Loucy (cell line): Measurements from ENCODE around the gene ZMYND15.

Source experiments
- CTCF ChIP-seq: fragments of 200-600 bp; sonication (generic); conservative IDR thresholded peaks from 2 replicates; pipeline ENCODE4 v1.5.1; 2014; ENCODE audit warnings: mild to moderate bottlenecking, antibody characterized with exemption, low read length
- EZH2phosphoT487 ChIP-seq: fragments of 200-600 bp; IDR thresholded peaks from 2 replicates; pipeline ENCODE4 v1.6.1; 2018; ENCODE audit warnings: antibody characterized with exemption, mild to moderate bottlenecking, moderate library complexity, borderline replicate concordance

GRCh38 chr17:4690745-4691144 lies 48.9 kb upstream of the ZMYND15 start:
- TF ChIP-seq CTCF (no peak), EZH2phosphoT487 (no peak)
